GM12878 (cell line): Measurements from ENCODE around the gene CAPN8. TPM values are rescaled to one million over a fixed set of nuclear protein-coding genes. Genes with fewer than 3 reads are reported as not detected.

Experiments used
- ATAC-seq: fragments of 200-7000 bp; cut with Tn5 transposase; 3 replicates; pipeline ENCODE4 v1.9.1; 2020; ENCODE audit warnings: mild to moderate bottlenecking, moderate library complexity
- BruUV-seq: library from RNA; stranded (reverse); fragments of 400-500 nt; replicated peaks from 2 replicates; lab custom pipeline; 2021; lab: Mats Ljungman, UMichigan
- CTCF ChIA-PET: fragments of 300-600 bp; sonication (Branson Sonifier 250); formaldehyde crosslinking; extraction: SDS; loops from one replicate; lab custom pipeline; 2021; ENCODE audit warnings: inconsistent platforms; lab: Yijun Ruan, JAX
- POLR2A ChIA-PET: fragments of 350-600 bp; formaldehyde crosslinking; extraction: SDS; loops from one replicate; lab custom pipeline; 2021; ENCODE audit warnings: inconsistent platforms; lab: Charles Lee
- RAD21 ChIA-PET: fragments of 300-600 bp; sonication (Branson Sonifier 250); formaldehyde crosslinking; loops from one replicate; lab custom pipeline; 2023; ENCODE audit warnings: antibody characterized with exemption; ENCODE audit not compliant: unreplicated experiment; lab: Charles Lee
- SMC1A ChIA-PET: fragments of 300-600 bp; sonication (Branson Sonifier 250); formaldehyde crosslinking; loops from one replicate; lab custom pipeline; 2023; ENCODE audit not compliant: unreplicated experiment, uncharacterized antibody; lab: Charles Lee
- DNase-seq: peaks from one replicate; pipeline ENCODE4 v3.0.0-alpha.2; 2011; ENCODE audit warnings: low read depth, low spot score
- FAIRE-seq: peaks from 3 replicates; lab custom pipeline; 2011; peaks lifted over from hg19 to GRCh38; lab: Jason Lieb, UNC
- H2AFZ ChIP-seq: 2 replicates; pipeline ENCODE4 v1.6.0; 2011; ENCODE audit warnings: low read depth, low read length, control low read depth; ENCODE audit not compliant: control insufficient read depth
- H3K27ac ChIP-seq: 2 replicates; pipeline ENCODE4 v1.5.1; 2011; ENCODE audit warnings: control low read depth; ENCODE audit not compliant: control insufficient read depth, insufficient read depth
- H3K27me3 ChIP-seq, 2 experiments: replicated peaks in 1 of 2; 2 replicates each; pipeline versions ENCODE4 v1.6.0 to v1.6.1; 2011; ENCODE audit warnings: low read length in 1 of 2; ENCODE audit not compliant: control insufficient read depth in 2 of 2, insufficient read depth in 2 of 2
- H3K36me3 ChIP-seq, 2 experiments: 2 replicates each; pipeline ENCODE4 v1.5.1; 2011; ENCODE audit warnings: low read length in 1 of 2; ENCODE audit not compliant: control insufficient read depth in 2 of 2, insufficient read depth in 2 of 2
- H3K4me1 ChIP-seq: 2 replicates; pipeline ENCODE4 v1.6.1; 2011; ENCODE audit warnings: mild to moderate bottlenecking, low read length, moderate library complexity, mixed read lengths; ENCODE audit not compliant: control insufficient read depth, insufficient read depth
- H3K4me2 ChIP-seq: 2 replicates; pipeline ENCODE4 v1.6.0; 2011; ENCODE audit warnings: control low read depth; ENCODE audit not compliant: control insufficient read depth, insufficient read depth
- H3K4me3 ChIP-seq: fragments of 200-600 bp; sonication (generic); 2 replicates; pipeline ENCODE4 v1.5.1; 2016
- H3K79me2 ChIP-seq: 2 replicates; pipeline ENCODE4 v1.6.0; 2011; ENCODE audit warnings: low read length; ENCODE audit not compliant: control insufficient read depth, insufficient read depth
- H3K9ac ChIP-seq: 2 replicates; pipeline ENCODE4 v1.8.0; 2011; ENCODE audit warnings: low read length, control low read depth, mixed read lengths; ENCODE audit not compliant: control insufficient read depth, insufficient read depth
- H3K9me3 ChIP-seq: replicated peaks from 3 replicates; pipeline ENCODE4 v1.5.1; 2011; ENCODE audit warnings: mild to moderate bottlenecking, low read length; ENCODE audit not compliant: control insufficient read depth, insufficient read depth
- H4K20me1 ChIP-seq: 2 replicates; pipeline ENCODE4 v1.6.0; 2011; ENCODE audit not compliant: control insufficient read depth, insufficient read depth
- BHLHE40 ChIP-seq, 2 experiments: fragments of 450-650 bp in 1 of 2; IDR thresholded peaks; 2 replicates each; pipeline ENCODE4 v1.6.1; 2011 to 2017; ENCODE audit warnings: low read depth in 2 of 2, borderline replicate concordance in 1 of 2, improper control_type of control experiment in 1 of 2, low read length in 1 of 2, mild to moderate bottlenecking in 1 of 2
- CUX1 ChIP-seq: IDR thresholded peaks from 2 replicates; pipeline ENCODE4 v1.6.1; 2012; ENCODE audit warnings: improper control_type of control experiment, low read depth, low read length; ENCODE audit not compliant: insufficient replicate concordance
- DPF2 ChIP-seq: fragments of 450-650 bp; IDR thresholded peaks from 2 replicates; pipeline ENCODE4 v1.6.1; 2017; ENCODE audit warnings: mild to moderate bottlenecking
- IRF3 ChIP-seq: fragments of 450-650 bp; IDR thresholded peaks from 2 replicates; pipeline ENCODE4 v1.6.1; 2014; ENCODE audit warnings: mild to moderate bottlenecking
- LARP7 ChIP-seq: fragments of 450-650 bp; IDR thresholded peaks from 2 replicates; pipeline ENCODE4 v1.6.1; 2017; ENCODE audit warnings: mild to moderate bottlenecking
- NFXL1 ChIP-seq: fragments of 450-650 bp; IDR thresholded peaks from 2 replicates; pipeline ENCODE4 v1.6.1; 2017; ENCODE audit warnings: antibody characterized with exemption, mild to moderate bottlenecking, borderline replicate concordance
- NRF1 ChIP-seq: conservative IDR thresholded peaks from 2 replicates; pipeline ENCODE4 v1.6.1; 2011; ENCODE audit warnings: mild to moderate bottlenecking, low read depth, low read length, improper control_type of control experiment
- PAX8 ChIP-seq: fragments of 450-650 bp; IDR thresholded peaks from 2 replicates; pipeline ENCODE4 v1.6.1; 2017; ENCODE audit warnings: mild to moderate bottlenecking, moderate library complexity
- PKNOX1 ChIP-seq: fragments of 450-650 bp; IDR thresholded peaks from 2 replicates; pipeline ENCODE4 v1.6.1; 2016; ENCODE audit warnings: mild to moderate bottlenecking
- ZBTB11 ChIP-seq: fragments of 450-650 bp; formaldehyde crosslinking; IDR thresholded peaks from 2 replicates; pipeline ENCODE4 v1.5.0; 2022; ENCODE audit warnings: mild to moderate bottlenecking, missing genetic modification characterization
- ZNF274 ChIP-seq: IDR thresholded peaks from one replicate; pipeline ENCODE4 v1.8.0; 2011; ENCODE audit not compliant: insufficient read length, insufficient read depth
- WGBS: methylation state at CpG from one replicate; pipeline ENCODE4 v1.1.6; 2016; ENCODE audit warnings: low lambda C conversion rate; ENCODE audit not compliant: insufficient replicate concordance, insufficient coverage; ENCODE audit errors: missing lambda C conversion rate; 5-methylcytosine and 5-hydroxymethylcytosine counted together
- in situ Hi-C: fragments of 300-500 bp; cut with MboI; formaldehyde crosslinking; loops from 9 replicates; pipeline ENCODE4 v1.14.3; 2018; ENCODE audit warnings: mixed read lengths
- intact Hi-C: fragments of 100-400 bp; cut with micrococcal nuclease; formaldehyde crosslinking; loops from one replicate; pipeline ENCODE4 v1.14.2; 2022; ENCODE audit not compliant: unreplicated experiment
- polyA plus RNA-seq, 11 experiments: library from polyadenylated mRNA; depleted of rRNA in 4 of 11; unstranded in 6 of 11; stranded (reverse) in 5 of 11; fragments of >200 nt; fragmentation: Nextera tagmentation in 4 of 11; fragmentation: Illumina TruSeq in 1 of 11; extraction: Ambion mirVana in 4 of 11; extraction: Trizol in 1 of 11; gene quantifications; 1 replicate in 1 of 11; 2 replicates in 10 of 11; pipeline versions ENCODE4 v1.2.1 to v1.2.3, GENCODE V29; 2011 to 2016; ENCODE audit warnings: inconsistent platforms in 2 of 11, missing spikeins in 2 of 11, low read depth in 1 of 11
- total RNA-seq, 4 experiments: library from RNA; depleted of rRNA in 3 of 4; stranded (reverse); fragments of >200 nt in 3 of 4; fragmentation: Illumina TruSeq in 1 of 4; extraction: Trizol in 1 of 4; gene quantifications; 2 replicates each; pipeline versions ENCODE4 v1.2.1 to v1.2.3, GENCODE V29; 2013 to 2021

Gene CAPN8
- total and polyA plus RNA-seq, 10 of the 15 experiments (the other 5 are each of a cell fraction or from before 2014, with no cell fraction given) = 6.4 to 30.7 (median 12.3) TPM

- RAD21 ChIA-PET = interaction anchor here (1.1 to 1.5 kb wide), 2 partner anchors 79 to 86 kb away, joined by 3 to 5 read pairs; no protein-coding TSS in a partner anchor
- Histone ChIP-seq H3K79me2 (no peaks in the 10 kb centered on the region), H3K9me3 (no peaks in the 10 kb centered on the region), H3K4me2 (no peak overlapping the region), H3K4me1 (peaks cover 5% of the 10 kb centered on the region; the same call in 1 of the 2 replicates), H2AFZ (no peak overlapping the region), H3K4me3 (no peak overlapping the region), H3K36me3 (no peaks in the 10 kb centered on the region), H4K20me1 (no peaks in the 10 kb centered on the region; the same call in 1 of the 2 replicates), H3K27me3 (0 out of 4 replicates have a peak, but pooled peaks cover 0 to 3% of the 10 kb centered on the region in 2 experiments), H3K27ac (no peak overlapping the region), H3K9ac (no peak overlapping the region)
- intact Hi-C loops = no loop called here
- DNase-seq = no peak
- in situ Hi-C loops = no loop called here
- CTCF ChIA-PET = interaction anchor here (1.1 to 10.0 kb wide), 5 partner anchors 11 to 101 kb away, joined by 3 to 87 read pairs (median 4); no protein-coding TSS in a partner anchor
- POLR2A ChIA-PET = no interaction called here
- SMC1A ChIA-PET = interaction anchor here (1.1 to 2.0 kb wide), 2 partner anchors 61 to 71 kb away, joined by 4 to 5 read pairs; no protein-coding TSS in a partner anchor
- no peak for FAIRE-seq
- BruUV-seq = no TSS peak
- WGBS = 19% methylated on average over 4 of the region's 4 CpGs
- ATAC-seq = no peak
- TF ChIP-seq PKNOX1 (no peak), PAX8 (no peak), DPF2 (no peak), BHLHE40 (IDR thresholded peaks at IDR 0.05; ENCODE audit: borderline replicate concordance in 1 of 2, low read depth in 2 of 2, low read length in 1 of 2) (no peak), NRF1 (no peak), NFXL1 (no peak), IRF3 (no peak), LARP7 (no peak), ZNF274 (no peak), ZBTB11 (CRISPR knock-in tag) (no peak), CUX1 (no peak)
These were observed 48.0 kb downstream of the CAPN8 start for GRCh38 chr1:223617323-223618070.
